Neural crest cell (in vitro differentiated cells): ENCODE measurements around the gene MUC5AC. TPM values are rescaled to one million over a fixed set of nuclear protein-coding genes. Genes with fewer than 3 reads are reported as not detected.

Experiments
- DNase-seq: peaks from one replicate; pipeline ENCODE4 v3.0.0; 2021; ENCODE audit warnings: low read depth, mixed read lengths, low spot score
- H3K27ac Mint-ChIP-seq: one replicate; pipeline ENCODE4 v1.8.0; 2021; ENCODE audit warnings: mild to moderate bottlenecking, mixed read lengths; ENCODE audit not compliant: unreplicated experiment
- H3K27me3 Mint-ChIP-seq: 2 replicates; pipeline ENCODE4 v1.8.0; 2021; ENCODE audit warnings: low read depth, mild to moderate bottlenecking, mixed read lengths
- H3K36me3 Mint-ChIP-seq: 2 replicates; pipeline ENCODE4 v1.8.0; 2021; ENCODE audit warnings: low read depth, mild to moderate bottlenecking, mixed read lengths
- H3K4me1 Mint-ChIP-seq: 2 replicates; pipeline ENCODE4 v1.8.0; 2021; ENCODE audit warnings: mixed read lengths
- H3K4me3 Mint-ChIP-seq: one replicate; pipeline ENCODE4 v1.8.0; 2021; ENCODE audit warnings: mild to moderate bottlenecking, mixed read lengths
- H3K9me3 Mint-ChIP-seq: 2 replicates; pipeline ENCODE4 v1.8.0; 2021; ENCODE audit warnings: mixed read lengths
- CTCF ChIP-seq: fragments of 200-600 bp; sonication (generic); conservative IDR thresholded peaks from 2 replicates; pipeline ENCODE4 v1.5.0; 2021; ENCODE audit warnings: antibody characterized with exemption, mild to moderate bottlenecking
- total RNA-seq: library from RNA; stranded (reverse); gene quantifications from 2 replicates; pipeline ENCODE4 v1.2.1, GENCODE V29; 2021

Gene MUC5AC
- total RNA-seq, 1 donor from 2014 or later = not detected

DNA sequence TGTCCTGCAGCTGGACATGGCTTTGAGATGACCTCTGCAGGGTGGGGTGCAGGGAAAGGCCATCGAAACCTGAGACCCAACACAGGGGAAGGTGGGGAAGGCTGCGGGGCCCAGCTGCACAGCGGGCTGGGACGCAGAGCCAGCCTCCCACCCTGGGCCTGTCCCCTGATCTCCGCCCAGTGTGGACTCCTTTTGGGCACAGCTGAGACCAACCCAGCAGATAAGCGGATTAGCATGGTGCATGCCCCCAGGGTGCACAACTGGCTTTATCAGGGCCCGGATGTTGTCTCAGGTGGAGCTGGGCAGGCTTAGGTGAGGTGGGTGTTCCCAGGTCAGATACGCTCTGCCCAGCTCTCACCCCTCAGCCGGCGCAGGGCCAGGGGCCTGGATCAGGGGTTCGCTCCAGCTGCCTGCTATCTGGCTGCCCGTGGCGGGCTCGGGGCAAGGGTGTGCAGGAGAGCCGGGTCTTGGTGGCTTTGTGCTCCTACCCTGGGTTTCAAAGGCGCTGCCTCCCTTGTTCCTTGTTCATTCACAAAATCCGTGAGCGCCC lies 28.1 kb upstream of the MUC5AC start:
- no peak for TF ChIP-seq CTCF
- DNase-seq = no peak
- H3K27me3 Mint-ChIP-seq = peaks cover 5% of the 10 kb centered on the region
- peaks cover 3% of the 10 kb centered on the region for H3K36me3 Mint-ChIP-seq
- H3K4me1 Mint-ChIP-seq = no peaks in the 10 kb centered on the region
- no peak overlapping the region for H3K27ac Mint-ChIP-seq
- peaks cover 14% of the 10 kb centered on the region for H3K9me3 Mint-ChIP-seq
- no peak overlapping the region for H3K4me3 Mint-ChIP-seq

DNA sequence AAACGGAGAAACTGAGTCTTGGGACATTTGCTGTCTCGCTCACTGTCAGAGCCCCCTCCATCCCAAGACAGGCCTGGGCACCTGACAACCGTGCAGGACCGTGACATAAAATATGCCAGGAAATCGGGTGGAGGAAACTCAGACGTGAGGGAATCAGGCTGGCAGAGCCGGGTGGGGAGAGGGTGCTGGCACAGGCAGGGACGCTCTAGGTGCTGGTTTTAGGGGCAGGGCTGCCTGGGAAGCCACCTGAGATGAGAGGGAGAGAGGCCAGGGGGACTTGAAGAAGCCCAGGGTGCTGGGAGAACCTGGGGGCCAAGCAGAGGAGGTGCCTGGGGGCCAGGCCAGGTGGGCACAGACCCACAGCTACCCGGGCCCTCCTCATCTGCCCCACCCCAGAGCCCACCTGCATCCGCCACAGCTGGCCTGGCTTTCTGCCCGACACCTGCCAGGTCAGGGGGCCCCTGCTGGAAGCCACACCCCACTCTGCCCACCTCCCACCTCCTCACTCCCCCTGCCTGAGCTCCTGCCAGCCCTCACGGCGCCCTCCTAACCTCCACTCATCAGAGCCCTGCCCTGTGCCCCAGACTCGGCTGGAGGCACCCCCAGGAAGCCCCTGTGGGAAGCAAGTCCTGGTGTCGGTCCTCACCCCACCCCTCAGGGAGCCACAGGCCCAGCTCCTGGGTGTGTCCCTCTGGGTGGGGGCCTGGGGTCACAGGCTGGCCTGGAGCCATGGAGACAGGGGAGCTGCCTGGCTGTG lies 27.3 kb upstream of the MUC5AC start:
- Mint-ChIP-seq H3K36me3 (peaks cover 3% of the 10 kb centered on the region), H3K27ac (peak overlapping the region; percentile 71), H3K4me1 (no peaks in the 10 kb centered on the region), H3K27me3 (peaks cover 6% of the 10 kb centered on the region), H3K9me3 (peaks cover 16% of the 10 kb centered on the region), H3K4me3 (no peak overlapping the region)
- no peak for DNase-seq
- no peak for TF ChIP-seq CTCF

GRCh38 chr11:1131033-1131911 lies 26.5 kb upstream of the MUC5AC start:
- no peak for TF ChIP-seq CTCF
- H3K4me1 Mint-ChIP-seq = no peaks in the 10 kb centered on the region
- peaks cover 6% of the 10 kb centered on the region for H3K27me3 Mint-ChIP-seq
- H3K4me3 Mint-ChIP-seq = no peak overlapping the region
- peaks cover 16% of the 10 kb centered on the region for H3K9me3 Mint-ChIP-seq
- peaks cover 3% of the 10 kb centered on the region for H3K36me3 Mint-ChIP-seq
- DNase-seq = no peak
- no peak overlapping the region for H3K27ac Mint-ChIP-seq

DNA sequence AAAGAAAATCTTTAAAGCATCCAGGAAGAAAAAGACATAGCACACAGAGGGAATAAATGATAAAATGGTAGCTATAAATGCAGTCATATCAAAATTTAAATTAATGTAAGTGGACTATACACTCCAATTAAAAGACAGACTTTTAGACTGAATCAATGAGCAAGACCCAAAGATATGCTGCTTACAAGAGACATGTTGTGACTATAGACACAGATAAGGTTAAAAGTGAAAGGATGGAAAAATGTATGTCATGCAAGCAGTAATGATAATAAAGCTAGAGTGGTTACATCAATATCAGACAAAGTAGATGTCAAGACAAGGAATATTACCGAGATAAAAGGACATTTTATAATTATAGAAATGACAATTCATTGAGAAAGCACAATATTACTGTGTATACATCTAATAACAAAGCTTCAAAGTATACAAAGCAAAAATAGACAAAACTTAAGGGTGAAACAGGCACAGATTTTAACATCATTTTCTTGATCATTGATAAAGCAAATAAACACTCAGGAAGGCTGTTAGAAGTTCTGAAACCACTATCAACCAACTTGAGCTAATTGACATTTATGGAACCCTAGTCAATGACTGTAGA lies 22.8 kb upstream of the MUC5AC start:
- Mint-ChIP-seq H3K4me3 (no peak overlapping the region), H3K9me3 (peaks cover 18% of the 10 kb centered on the region), H3K36me3 (peaks cover 5% of the 10 kb centered on the region), H3K4me1 (peaks cover 13% of the 10 kb centered on the region), H3K27ac (no peak overlapping the region), H3K27me3 (peaks cover 6% of the 10 kb centered on the region)
- no peak for DNase-seq
- TF ChIP-seq CTCF = no peak

GRCh38 chr11:1138097-1138496 lies 19.7 kb upstream of the MUC5AC start:
- DNase-seq = no peak
- Mint-ChIP-seq H3K27me3 (peaks cover 6% of the 10 kb centered on the region), H3K4me1 (peaks cover 19% of the 10 kb centered on the region), H3K9me3 (peaks cover 30% of the 10 kb centered on the region), H3K27ac (no peak overlapping the region), H3K36me3 (peaks cover 13% of the 10 kb centered on the region), H3K4me3 (no peak overlapping the region)
- TF ChIP-seq CTCF = no peak
